GM12878 (cell line): Measurements from ENCODE around the gene SH3BP1.

Source experiments
- BHLHE40 ChIP-seq, 2 experiments: fragments of 450-650 bp in 1 of 2; IDR thresholded peaks; 2 replicates each; pipeline ENCODE4 v1.6.1; 2011 to 2017; ENCODE audit warnings: low read depth in 2 of 2, borderline replicate concordance in 1 of 2, improper control_type of control experiment in 1 of 2, low read length in 1 of 2, mild to moderate bottlenecking in 1 of 2
- FOXM1 ChIP-seq: IDR thresholded peaks from 2 replicates; pipeline ENCODE4 v1.6.1; 2012; ENCODE audit warnings: low read depth, mild to moderate bottlenecking, inconsistent platforms, low read length, moderate library complexity
- GABPA ChIP-seq: IDR thresholded peaks from 2 replicates; pipeline ENCODE4 v1.6.1; 2014; ENCODE audit warnings: antibody characterized with exemption, low read depth, mild to moderate bottlenecking, inconsistent platforms
- MTA3 ChIP-seq: IDR thresholded peaks from 2 replicates; pipeline ENCODE4 v1.6.1; 2012; ENCODE audit warnings: low read length, inconsistent platforms, borderline replicate concordance
- POLR2AphosphoS2 ChIP-seq: IDR thresholded peaks from 2 replicates; pipeline ENCODE4 v1.6.1; 2011; ENCODE audit warnings: low read depth, mild to moderate bottlenecking, low read length, improper control_type of control experiment, moderate library complexity
- TARDBP ChIP-seq: IDR thresholded peaks from 2 replicates; pipeline ENCODE4 v1.6.1; 2016; ENCODE audit warnings: borderline replicate concordance
- TBL1XR1 ChIP-seq: IDR thresholded peaks from 2 replicates; pipeline ENCODE4 v1.6.1; 2012; ENCODE audit warnings: low read depth, low read length, improper control_type of control experiment
- YY1 ChIP-seq: IDR thresholded peaks from 2 replicates; pipeline ENCODE4 v1.6.1; 2011; ENCODE audit warnings: low read depth, mild to moderate bottlenecking, low read length
- ZNF217 ChIP-seq: fragments of 450-650 bp; IDR thresholded peaks from 2 replicates; pipeline ENCODE4 v1.6.1; 2017; ENCODE audit warnings: antibody characterized with exemption, mild to moderate bottlenecking
- TF ChIP-seq, protein P1 (sequence below), 3 experiments: IDR thresholded peaks in 2 of 3; conservative IDR thresholded peaks in 1 of 3; 2 replicates each; pipeline ENCODE4 v1.5.1; 2011; ENCODE audit warnings: low read depth in 3 of 3, low read length in 3 of 3, mild to moderate bottlenecking in 3 of 3, control low read depth in 2 of 3, moderate library complexity in 2 of 3, inconsistent platforms in 1 of 3, mixed read lengths in 1 of 3; ENCODE audit not compliant: control insufficient read depth in 2 of 3, insufficient read depth in 1 of 3; ENCODE audit errors: extremely low read depth in 1 of 3

DNA sequence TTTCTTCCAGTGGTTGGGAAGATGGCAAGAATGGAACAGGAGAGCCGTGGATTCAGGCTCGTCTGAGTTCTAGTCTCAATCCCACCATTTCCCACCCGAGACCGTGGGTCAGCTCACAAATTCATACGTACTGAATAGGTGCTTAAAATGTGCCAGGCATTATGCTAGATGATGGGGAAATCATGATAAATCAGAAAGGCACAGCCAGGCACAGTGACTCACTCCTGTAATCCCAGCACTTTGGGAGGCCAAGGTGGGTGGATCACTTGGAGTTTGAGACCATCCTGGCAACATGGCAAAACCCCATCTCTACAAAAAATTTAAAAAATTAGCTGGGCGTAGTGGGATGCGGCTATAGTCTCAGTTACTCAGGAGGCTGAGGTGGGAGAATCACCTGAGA lies 64.4 kb downstream of the SH3BP1 start:
- TF ChIP-seq YY1 (no peak), MTA3 (no peak), TBL1XR1 (no peak), GABPA (no peak), BHLHE40 (IDR thresholded peaks at IDR 0.05; ENCODE audit: borderline replicate concordance in 1 of 2, low read depth in 2 of 2, low read length in 1 of 2) (no peak), FOXM1 (no peak), POLR2AphosphoS2 (no peak), ZNF217 (no peak), TARDBP (no peak)
- TF ChIP-seq, protein P1, sequence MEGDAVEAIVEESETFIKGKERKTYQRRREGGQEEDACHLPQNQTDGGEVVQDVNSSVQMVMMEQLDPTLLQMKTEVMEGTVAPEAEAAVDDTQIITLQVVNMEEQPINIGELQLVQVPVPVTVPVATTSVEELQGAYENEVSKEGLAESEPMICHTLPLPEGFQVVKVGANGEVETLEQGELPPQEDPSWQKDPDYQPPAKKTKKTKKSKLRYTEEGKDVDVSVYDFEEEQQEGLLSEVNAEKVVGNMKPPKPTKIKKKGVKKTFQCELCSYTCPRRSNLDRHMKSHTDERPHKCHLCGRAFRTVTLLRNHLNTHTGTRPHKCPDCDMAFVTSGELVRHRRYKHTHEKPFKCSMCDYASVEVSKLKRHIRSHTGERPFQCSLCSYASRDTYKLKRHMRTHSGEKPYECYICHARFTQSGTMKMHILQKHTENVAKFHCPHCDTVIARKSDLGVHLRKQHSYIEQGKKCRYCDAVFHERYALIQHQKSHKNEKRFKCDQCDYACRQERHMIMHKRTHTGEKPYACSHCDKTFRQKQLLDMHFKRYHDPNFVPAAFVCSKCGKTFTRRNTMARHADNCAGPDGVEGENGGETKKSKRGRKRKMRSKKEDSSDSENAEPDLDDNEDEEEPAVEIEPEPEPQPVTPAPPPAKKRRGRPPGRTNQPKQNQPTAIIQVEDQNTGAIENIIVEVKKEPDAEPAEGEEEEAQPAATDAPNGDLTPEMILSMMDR (IDR thresholded peaks at IDR 0.05 in 2 of 3, conservative IDR thresholded peaks at IDR 0.05 in 1 of 3; ENCODE audit: control insufficient read depth in 2 of 3, extremely low read depth in 1 of 3, insufficient read depth in 1 of 3, low read depth in 3 of 3, low read length in 3 of 3) = no peak
